Prostate gland (tissue), 2 donors: ENCODE measurements around the gene GFOD2.

Source experiments
- CTCF ChIP-seq, 4 experiments: fragments of 200-600 bp in 2 of 4; fragments of 450-650 bp in 2 of 4; sonication (generic) in 2 of 4; IDR thresholded peaks; 1 replicate in 3 of 4; 2 replicates in 1 of 4; pipeline ENCODE4 v1.5.1; 2016 to 2019; ENCODE audit warnings: antibody characterized with exemption in 4 of 4, mild to moderate bottlenecking in 2 of 4, moderate library complexity in 2 of 4
- POLR2A ChIP-seq: fragments of 450-650 bp; IDR thresholded peaks from one replicate; pipeline ENCODE4 v1.6.1; 2016; ENCODE audit warnings: antibody characterized with exemption, mild to moderate bottlenecking

- no peak for TF ChIP-seq CTCF (IDR thresholded peaks at IDR 0.05)
- no peak for TF ChIP-seq POLR2A
These were observed 82.4 kb downstream of the GFOD2 start for GRCh38 chr16:67636713-67637112.
